Measurements from ENCODE around the gene LIPG.

The LIPG gene

GRCh38 chr18:49630246-49630699 lies 68.4 kb downstream of the LIPG start:
- no peak overlapping the region for H3K4me3 ChIP-seq (ENCODE audit: low read depth, low read length)

GRCh38 chr18:49631146-49631866 lies 69.4 kb downstream of the LIPG start:
- no peak for TF ChIP-seq CTCF (IDR thresholded peaks at IDR 0.05; ENCODE audit: low read depth, low read length)
- no peak overlapping the region for H3K4me3 ChIP-seq (ENCODE audit: low read depth, low read length)

More at GRCh38 chr18:49630246-49630699, 68.4 kb downstream of the LIPG start:
- no peak for TF ChIP-seq CTCF (IDR thresholded peaks at IDR 0.05; ENCODE audit: low read depth, low read length)

- TF ChIP-seq CTCF (IDR thresholded peaks at IDR 0.05; ENCODE audit: low read depth, low read length) = no peak
- H3K4me3 ChIP-seq (ENCODE audit: low read depth, low read length) = no peak overlapping the region
Observed at GRCh38 chr18:49632588-49632987, 70.7 kb downstream of the LIPG start.

- H3K4me3 ChIP-seq (ENCODE audit: low read depth, low read length) = no peak overlapping the region
- TF ChIP-seq CTCF (IDR thresholded peaks at IDR 0.05; ENCODE audit: low read depth, low read length) = no peak
Observed at GRCh38 chr18:49638209-49638785, 76.4 kb downstream of the LIPG start.

- no peak for TF ChIP-seq CTCF (IDR thresholded peaks at IDR 0.05; ENCODE audit: low read depth, low read length)
- H3K4me3 ChIP-seq (ENCODE audit: low read depth, low read length) = no peak overlapping the region
Observed at GRCh38 chr18:49638891-49639557, 77.2 kb downstream of the LIPG start.

- H3K4me3 ChIP-seq (ENCODE audit: low read depth, low read length) = no peak overlapping the region
- no peak for TF ChIP-seq CTCF (IDR thresholded peaks at IDR 0.05; ENCODE audit: low read depth, low read length)
Observed at GRCh38 chr18:49639643-49640391, 78.0 kb downstream of the LIPG start.
